Measurements from ENCODE around the gene CFAP77.

Gene CFAP77

DNA sequence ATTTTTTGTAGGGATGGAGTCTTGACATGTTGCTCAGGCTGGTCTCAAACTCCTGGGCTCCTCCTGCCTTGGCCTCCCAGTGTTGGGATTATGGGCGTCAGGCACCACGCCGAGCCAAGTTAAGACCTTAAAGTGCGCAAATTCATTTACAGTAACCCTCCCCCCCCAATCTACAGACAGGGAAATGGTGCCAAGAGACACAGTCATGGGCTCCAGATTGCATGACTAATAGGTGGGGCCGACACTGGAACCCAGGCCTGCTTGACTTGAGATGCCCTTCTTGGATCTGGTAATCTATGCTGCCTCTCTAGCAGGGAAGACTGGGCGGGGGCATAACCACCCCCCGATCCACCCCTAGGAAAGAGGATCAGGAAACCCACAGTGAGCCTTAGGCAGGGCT, 22.9 kb upstream of the CFAP77 start (continued):
- TF ChIP-seq ZNF701 (tag by site-specific recombination; IDR thresholded peaks at IDR 0.05) (no peak), FEZF1 (tag by site-specific recombination; IDR thresholded peaks at IDR 0.05) (no peak), ZNF843 (tag by site-specific recombination; IDR thresholded peaks at IDR 0.05) (no peak), KLF17 (tag by site-specific recombination; IDR thresholded peaks at IDR 0.05) (no peak), ZNF514 (tag by site-specific recombination; IDR thresholded peaks at IDR 0.05) (no peak), ZBTB44 (tag by site-specific recombination; IDR thresholded peaks at IDR 0.05) (no peak)

DNA sequence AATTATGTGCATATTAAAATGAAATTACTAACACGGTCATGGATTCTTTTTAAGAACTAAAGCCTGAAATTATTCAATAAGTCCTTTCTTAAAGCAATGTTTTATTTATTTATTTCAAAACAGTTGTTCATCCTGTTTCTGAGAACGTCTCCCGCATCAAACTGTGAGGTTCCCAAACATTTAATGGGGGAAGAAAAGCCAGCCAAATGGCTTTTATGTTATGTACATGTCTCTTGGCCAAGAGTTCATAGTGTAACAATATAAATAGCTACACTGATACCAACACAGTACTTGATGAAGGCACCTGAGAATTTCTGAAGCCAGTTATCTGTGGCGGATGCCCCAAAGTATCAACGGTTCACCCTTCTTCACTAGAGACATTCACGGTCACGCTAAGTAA, 19.0 kb upstream of the CFAP77 start:
- H3K9me3 ChIP-seq (ENCODE audit: control insufficient read depth, insufficient read depth, low read depth, low read length), result no peaks in the 10 kb centered on the region
- H3K27ac ChIP-seq (ENCODE audit: extremely low read depth, low read depth, low read length), result no peak overlapping the region
- H3K4me1 ChIP-seq (ENCODE audit: control insufficient read depth, insufficient read depth, low read length), result no peaks in the 10 kb centered on the region
- ChIA-PET POLR2A (interaction anchor here (0.6 to 1.2 kb wide), 4 partner anchors 14 to 1839 kb away, joined by 3 to 5 read pairs (median 3); partner anchors contain the start of gene SETX), CTCF (interaction anchor here (0.6 to 0.8 kb wide), 2 partner anchors 9 to 14 kb away, joined by 3 read pairs; no protein-coding TSS in a partner anchor)
- no peak for TF ChIP-seq ZNF24 (tag by site-specific recombination; IDR thresholded peaks at IDR 0.05)
- no peak for TF ChIP-seq ZBTB6 (tag by site-specific recombination; IDR thresholded peaks at IDR 0.05)
- TF ChIP-seq ZNF558 (tag by site-specific recombination; IDR thresholded peaks at IDR 0.05), result no peak
- no peak for TF ChIP-seq ZNF138 (tag by site-specific recombination; IDR thresholded peaks at IDR 0.05; ENCODE audit: borderline replicate concordance)
- TF ChIP-seq ZNF132 (tag by site-specific recombination; IDR thresholded peaks at IDR 0.05; ENCODE audit: borderline replicate concordance), result no peak
- TF ChIP-seq ZNF335 (tag by site-specific recombination; conservative IDR thresholded peaks at IDR 0.05), result no peak
- TF ChIP-seq PRDM1 (tag by site-specific recombination; IDR thresholded peaks at IDR 0.05), result no peak
- no peak for TF ChIP-seq ZNF629 (tag by site-specific recombination; IDR thresholded peaks at IDR 0.05)
- TF ChIP-seq ZIC2 (tag by site-specific recombination; IDR thresholded peaks at IDR 0.05), result no peak
- TF ChIP-seq, protein P1, sequence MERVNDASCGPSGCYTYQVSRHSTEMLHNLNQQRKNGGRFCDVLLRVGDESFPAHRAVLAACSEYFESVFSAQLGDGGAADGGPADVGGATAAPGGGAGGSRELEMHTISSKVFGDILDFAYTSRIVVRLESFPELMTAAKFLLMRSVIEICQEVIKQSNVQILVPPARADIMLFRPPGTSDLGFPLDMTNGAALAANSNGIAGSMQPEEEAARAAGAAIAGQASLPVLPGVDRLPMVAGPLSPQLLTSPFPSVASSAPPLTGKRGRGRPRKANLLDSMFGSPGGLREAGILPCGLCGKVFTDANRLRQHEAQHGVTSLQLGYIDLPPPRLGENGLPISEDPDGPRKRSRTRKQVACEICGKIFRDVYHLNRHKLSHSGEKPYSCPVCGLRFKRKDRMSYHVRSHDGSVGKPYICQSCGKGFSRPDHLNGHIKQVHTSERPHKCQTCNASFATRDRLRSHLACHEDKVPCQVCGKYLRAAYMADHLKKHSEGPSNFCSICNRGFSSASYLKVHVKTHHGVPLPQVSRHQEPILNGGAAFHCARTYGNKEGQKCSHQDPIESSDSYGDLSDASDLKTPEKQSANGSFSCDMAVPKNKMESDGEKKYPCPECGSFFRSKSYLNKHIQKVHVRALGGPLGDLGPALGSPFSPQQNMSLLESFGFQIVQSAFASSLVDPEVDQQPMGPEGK (tag by site-specific recombination; IDR thresholded peaks at IDR 0.05), result no peak
- no peak for TF ChIP-seq OSR2 (tag by site-specific recombination; IDR thresholded peaks at IDR 0.05)
- TF ChIP-seq, protein P2, sequence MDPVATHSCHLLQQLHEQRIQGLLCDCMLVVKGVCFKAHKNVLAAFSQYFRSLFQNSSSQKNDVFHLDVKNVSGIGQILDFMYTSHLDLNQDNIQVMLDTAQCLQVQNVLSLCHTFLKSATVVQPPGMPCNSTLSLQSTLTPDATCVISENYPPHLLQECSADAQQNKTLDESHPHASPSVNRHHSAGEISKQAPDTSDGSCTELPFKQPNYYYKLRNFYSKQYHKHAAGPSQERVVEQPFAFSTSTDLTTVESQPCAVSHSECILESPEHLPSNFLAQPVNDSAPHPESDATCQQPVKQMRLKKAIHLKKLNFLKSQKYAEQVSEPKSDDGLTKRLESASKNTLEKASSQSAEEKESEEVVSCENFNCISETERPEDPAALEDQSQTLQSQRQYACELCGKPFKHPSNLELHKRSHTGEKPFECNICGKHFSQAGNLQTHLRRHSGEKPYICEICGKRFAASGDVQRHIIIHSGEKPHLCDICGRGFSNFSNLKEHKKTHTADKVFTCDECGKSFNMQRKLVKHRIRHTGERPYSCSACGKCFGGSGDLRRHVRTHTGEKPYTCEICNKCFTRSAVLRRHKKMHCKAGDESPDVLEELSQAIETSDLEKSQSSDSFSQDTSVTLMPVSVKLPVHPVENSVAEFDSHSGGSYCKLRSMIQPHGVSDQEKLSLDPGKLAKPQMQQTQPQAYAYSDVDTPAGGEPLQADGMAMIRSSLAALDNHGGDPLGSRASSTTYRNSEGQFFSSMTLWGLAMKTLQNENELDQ (tag by site-specific recombination; IDR thresholded peaks at IDR 0.05; ENCODE audit: low read depth), result no peak
- H3K4me3 ChIP-seq (ENCODE audit: low read depth, low read length), result no peak overlapping the region
- H3K36me3 ChIP-seq (ENCODE audit: control insufficient read depth in 2 of 2, insufficient read depth in 1 of 2, low read length in 2 of 2), result peaks cover 45 to 90% of the 10 kb centered on the region in 2 experiments
